Measurements from ENCODE around the gene NCOR2.

NCOR2 gene

DNA sequence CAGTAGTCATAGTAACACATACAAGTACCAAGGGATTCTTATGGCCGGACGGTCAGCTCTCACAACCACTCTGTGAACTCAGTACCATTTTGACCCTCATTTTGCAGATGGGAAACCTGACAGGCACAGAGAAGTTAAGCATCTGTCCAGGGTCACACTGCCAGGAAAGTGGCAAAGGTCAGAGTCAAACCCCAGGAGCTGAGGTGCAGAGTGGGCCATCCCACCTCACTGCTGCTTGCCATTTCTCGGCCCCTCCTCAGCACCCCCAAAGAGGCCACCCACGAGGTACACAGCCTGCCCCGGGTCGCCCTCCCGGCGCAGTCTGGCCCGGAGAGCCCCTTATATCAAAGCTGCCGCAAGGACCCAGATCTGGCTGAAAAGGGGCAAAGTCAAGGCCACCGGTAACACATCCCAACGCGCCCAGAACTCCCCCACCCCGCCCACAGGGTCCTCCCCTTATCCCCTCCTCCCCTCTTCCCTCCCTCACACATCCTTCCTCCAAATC lies 1.7 kb downstream of the NCOR2 start:
- no peak for TF ChIP-seq CTCF (IDR thresholded peaks at IDR 0.05; ENCODE audit: low read depth, low read length)
- peak overlapping the region; percentile 88 for H3K4me3 ChIP-seq (ENCODE audit: low read depth, low read length)

DNA sequence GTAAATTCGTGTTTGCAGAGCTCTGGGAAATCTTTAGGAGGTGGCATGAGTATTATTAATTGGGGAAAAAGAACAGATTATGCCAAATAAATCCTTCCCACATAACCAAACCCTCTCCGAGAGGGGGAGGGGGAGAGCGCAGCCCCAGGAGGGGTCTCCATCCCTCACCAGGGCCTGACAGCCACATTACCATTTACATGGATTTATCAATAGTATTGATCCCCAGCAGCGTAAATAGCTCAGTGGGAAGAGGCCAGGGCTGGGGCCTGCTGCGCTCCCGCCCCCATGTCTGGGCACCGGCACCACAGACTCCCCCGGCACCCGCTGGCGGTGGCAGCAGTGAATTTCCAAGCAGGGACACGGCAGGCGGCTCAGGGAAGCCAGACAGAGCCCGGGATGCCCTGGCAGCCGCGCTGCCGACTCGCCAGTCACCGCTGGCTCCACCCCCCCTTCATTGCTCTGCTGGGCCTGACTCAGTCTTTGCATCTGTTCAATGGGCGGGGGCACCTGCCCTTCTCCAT lies 2.4 kb downstream of the NCOR2 start:
- no peak overlapping the region for H3K4me3 ChIP-seq (ENCODE audit: low read depth, low read length)
- TF ChIP-seq CTCF (IDR thresholded peaks at IDR 0.05; ENCODE audit: low read depth, low read length) = no peak

DNA sequence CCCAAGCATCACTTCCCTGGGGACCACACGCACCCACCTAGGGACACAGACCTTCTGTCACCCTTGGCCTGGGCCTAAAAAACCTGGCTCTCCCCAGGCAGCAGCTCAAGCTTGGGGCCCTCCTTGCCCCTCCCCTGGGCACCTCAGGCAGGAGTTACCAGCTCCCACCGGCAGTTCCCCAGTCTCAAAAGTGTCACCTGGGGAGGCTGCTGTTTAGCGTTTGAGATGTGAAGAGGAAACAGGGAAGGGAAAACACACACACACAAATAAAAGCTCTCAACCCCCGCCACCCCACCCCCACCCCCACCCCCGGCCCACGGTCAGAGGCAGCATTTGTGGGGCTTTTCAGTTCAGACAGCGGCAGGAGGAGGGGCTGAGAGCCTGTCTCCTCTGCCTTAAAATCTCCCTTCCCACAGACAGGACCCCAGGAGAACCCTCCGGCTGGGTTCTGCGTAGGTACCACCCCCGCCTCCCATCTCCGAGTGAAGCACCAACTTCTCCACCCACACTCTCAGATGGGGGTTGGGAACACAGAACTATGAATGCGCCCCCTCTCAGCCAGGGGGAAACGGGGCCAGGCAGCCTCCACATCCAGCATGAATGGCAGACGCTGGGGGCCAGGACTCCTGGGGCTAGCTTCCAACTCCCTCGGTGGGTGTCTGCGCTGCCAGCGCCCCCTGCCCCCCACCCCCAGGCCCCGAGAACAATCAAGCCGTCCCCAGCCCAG lies 3.0 kb downstream of the NCOR2 start:
- TF ChIP-seq CTCF (IDR thresholded peaks at IDR 0.05; ENCODE audit: low read depth, low read length) = no peak
- H3K4me3 ChIP-seq (ENCODE audit: low read depth, low read length) = no peak overlapping the region

DNA sequence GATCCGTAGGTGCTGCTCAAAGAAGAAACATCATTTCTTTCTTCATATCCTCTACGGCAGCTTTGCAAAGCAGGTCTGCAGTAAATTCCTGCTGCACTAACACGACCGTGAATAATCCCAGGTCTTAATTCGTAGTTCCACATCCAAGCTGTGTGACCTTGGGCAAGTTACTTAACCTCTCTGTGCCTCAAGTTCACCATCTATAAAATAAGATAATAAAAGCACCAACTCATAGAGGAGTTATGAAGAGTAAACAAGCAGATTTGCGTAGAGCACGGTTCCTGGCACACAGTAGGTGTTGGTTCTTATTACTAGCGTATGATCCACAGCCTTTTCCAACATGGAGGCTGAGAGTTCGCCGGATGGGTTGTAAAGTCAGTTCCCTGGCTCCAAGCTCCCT lies 3.6 kb downstream of the NCOR2 start:
- no peak for TF ChIP-seq CTCF (IDR thresholded peaks at IDR 0.05; ENCODE audit: low read depth, low read length)
- no peak overlapping the region for H3K4me3 ChIP-seq (ENCODE audit: low read depth, low read length)

DNA sequence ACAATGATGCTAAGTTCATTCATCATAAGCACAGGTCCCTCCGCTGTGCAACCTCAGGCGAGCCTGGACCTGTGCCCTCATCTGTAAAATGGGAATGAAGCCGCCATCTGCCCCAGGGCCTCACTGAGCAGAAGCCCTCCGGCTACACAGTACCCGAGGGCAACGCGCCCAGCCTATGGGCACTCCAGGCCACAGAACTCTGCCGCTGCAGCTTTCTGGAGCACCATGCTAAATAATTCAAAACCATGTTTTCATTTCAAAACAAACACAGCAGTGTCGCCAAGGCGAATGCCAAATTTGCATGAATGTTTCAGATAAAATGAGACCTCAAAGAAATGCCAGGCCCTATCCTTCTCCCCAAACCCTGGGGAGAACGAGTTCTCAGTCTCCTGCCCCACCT lies 4.0 kb downstream of the NCOR2 start:
- H3K4me3 ChIP-seq (ENCODE audit: low read depth, low read length) = no peak overlapping the region

GRCh38 chr12:124562796-124563181 lies 4.6 kb downstream of the NCOR2 start:
- no peak overlapping the region for H3K4me3 ChIP-seq (ENCODE audit: low read depth, low read length)
- no peak for TF ChIP-seq CTCF (IDR thresholded peaks at IDR 0.05; ENCODE audit: low read depth, low read length)

More for the DNA sequence above, 4.0 kb downstream of the NCOR2 start:
- no peak for TF ChIP-seq CTCF (IDR thresholded peaks at IDR 0.05; ENCODE audit: low read depth, low read length)

- no peak for TF ChIP-seq CTCF (IDR thresholded peaks at IDR 0.05; ENCODE audit: low read depth, low read length)
- no peak overlapping the region for H3K4me3 ChIP-seq (ENCODE audit: low read depth, low read length)
Measured at GRCh38 chr12:124562018-124562795, 5.2 kb downstream of the NCOR2 start.
